NCI-H2107 treated with DMSO at 0.1 percent for 48 hours (cell line): ENCODE data around the gene GPR89A.
"Not testable (repeated sequence)": the region's sequence is repeated elsewhere in the genome, so short reads cannot be mapped to it uniquely, and the experiment has no call there.

Source experiments
- DNase-seq: peaks from one replicate; lab custom pipeline; 2025; ENCODE audit not compliant: unreplicated experiment; lab: John Stamatoyannopoulos, UW

The GPR89A gene

DNA sequence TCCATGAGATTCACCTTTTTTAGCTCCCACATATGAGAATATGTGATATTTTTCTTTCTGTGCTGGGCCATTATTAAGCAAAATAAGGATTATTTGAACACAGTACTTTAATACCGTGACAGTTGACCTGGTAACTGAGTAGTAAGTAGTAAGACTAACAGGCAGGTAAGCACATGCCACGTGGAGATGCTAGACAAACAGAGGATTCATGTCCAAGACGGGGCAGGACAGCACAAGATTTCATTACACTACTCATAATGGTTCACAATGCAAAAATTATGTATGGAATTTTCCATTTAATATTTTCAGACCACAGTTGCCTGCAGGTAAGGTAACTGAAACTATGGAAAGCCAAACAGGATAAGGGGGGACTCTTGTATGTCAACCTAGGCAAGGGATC, 77.1 kb downstream of the GPR89A start:
- DNase-seq, result not testable (repeated sequence)

DNA sequence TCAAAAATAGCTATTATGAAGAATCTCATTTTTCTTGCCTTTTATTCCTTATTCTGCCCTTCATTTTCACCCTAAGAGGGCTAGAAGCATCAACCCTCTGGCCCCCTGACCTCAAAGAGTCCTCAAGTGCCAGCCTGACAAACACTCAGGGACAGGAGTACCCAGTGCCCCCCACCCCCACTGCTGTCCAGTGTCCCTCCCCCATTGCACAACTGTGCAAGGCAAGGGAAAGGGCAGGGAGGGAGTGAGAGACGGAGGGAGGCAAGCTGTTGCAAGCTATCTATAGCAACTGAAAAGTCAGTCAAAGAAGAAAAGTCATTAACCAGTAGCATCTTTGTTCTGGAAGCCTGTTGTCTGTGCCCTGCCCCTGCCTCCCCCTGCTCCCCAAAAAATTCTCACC, 78.3 kb downstream of the GPR89A start:
- not testable (repeated sequence) for DNase-seq

DNA sequence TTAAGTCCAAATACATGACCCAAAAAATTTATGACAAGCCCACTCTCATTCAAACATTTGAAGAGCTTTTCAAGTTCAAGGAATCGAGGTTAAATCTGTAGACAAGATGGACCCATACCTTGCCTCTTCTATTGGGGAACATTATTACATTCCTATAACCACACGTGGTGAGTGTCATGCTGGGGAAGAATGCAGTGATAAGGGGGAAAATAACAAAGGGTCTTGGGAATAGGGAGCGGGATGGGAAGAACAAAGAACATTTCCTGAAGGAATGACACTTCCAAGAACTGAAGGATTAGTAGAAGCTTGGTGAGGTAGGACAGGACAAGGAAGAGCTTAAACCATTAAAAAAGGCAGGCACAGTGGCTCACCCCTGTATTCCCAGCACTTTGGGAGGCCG, 80.5 kb downstream of the GPR89A start:
- no peak for DNase-seq

DNA sequence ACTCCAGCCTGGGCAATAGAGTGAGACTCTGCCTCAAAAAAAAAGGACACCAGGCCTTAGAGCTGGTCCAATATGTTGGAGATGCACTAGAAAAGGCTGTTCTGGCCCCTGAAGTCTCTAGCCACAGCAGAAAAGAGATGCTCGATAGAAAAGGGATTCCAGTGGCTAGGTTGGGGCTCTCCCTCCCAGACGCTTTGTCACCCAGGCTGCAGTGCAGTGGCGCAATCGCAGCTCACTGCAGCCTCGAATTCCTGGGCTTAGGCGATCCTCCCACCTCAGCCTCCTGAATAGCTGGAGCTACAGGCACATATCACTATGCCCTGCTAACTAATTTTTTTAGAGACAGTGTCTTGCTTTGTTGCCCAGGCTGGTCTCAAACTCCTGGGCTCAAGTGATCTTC, 81.1 kb downstream of the GPR89A start:
- no peak for DNase-seq

DNA sequence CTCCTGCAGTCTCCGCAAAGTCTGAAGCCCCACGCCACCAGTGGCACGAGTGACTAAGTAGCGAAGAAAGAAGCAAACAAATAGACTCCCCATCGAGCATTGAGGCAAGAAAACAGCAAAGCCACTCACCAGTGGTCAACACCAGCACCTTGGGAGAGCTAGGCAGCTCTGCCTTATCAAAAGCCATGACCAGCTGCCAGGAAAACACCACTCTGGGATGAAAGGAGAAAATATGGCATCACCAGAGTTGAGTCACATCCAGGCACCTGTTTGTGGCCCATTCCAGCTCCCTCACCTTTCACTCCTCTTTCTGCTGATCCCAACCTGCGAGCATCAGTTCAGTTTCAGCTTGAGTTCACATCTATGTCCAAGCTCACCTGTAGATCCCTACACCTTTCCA, 82.1 kb downstream of the GPR89A start:
- DNase-seq, result no peak

DNA sequence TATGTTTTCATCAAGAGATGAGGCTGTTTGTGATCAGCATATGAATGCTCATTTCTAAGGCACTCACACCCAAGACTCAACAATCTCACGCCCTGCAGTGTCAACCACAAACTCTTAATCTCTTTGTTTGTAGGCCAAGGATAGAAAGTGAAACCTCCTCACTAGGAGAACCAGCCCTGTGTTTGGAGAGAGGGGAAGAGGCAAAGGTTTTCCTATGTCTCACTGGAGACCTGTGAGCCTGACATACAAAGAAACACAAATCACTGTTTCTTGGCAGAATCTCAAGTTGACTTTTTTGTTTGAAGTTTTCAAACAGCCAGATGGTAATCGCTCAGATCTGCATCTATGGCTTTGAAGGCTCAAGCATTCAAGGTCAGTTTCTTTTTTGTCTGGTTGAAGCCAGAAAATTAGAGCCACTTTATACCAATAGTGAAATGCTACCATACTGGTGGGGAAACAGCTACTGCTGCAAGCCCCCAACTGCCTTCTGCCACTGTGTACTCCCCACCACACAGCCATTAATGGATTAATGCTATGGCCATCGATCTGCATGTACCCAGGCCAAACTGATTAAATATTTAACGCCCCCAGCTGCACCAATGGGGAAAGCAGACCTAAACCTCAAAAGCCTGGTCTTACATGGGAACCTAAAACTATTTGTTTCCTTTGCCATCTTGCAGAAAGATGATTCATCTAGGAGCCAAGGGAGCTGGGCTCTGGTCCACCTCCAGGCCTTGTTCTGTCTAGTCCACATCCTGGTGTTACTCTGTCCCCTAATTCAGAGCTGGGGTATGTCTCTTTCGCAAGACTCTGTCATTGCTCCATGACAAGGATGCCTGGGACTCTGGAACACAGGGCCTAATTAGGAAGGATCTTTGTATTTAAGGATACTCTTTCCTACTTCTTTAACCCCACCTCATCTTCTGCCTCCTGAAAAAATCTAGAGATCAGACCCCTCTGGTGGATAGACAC, 83.1 kb downstream of the GPR89A start:
- peak; percentile 8 for DNase-seq

DNA sequence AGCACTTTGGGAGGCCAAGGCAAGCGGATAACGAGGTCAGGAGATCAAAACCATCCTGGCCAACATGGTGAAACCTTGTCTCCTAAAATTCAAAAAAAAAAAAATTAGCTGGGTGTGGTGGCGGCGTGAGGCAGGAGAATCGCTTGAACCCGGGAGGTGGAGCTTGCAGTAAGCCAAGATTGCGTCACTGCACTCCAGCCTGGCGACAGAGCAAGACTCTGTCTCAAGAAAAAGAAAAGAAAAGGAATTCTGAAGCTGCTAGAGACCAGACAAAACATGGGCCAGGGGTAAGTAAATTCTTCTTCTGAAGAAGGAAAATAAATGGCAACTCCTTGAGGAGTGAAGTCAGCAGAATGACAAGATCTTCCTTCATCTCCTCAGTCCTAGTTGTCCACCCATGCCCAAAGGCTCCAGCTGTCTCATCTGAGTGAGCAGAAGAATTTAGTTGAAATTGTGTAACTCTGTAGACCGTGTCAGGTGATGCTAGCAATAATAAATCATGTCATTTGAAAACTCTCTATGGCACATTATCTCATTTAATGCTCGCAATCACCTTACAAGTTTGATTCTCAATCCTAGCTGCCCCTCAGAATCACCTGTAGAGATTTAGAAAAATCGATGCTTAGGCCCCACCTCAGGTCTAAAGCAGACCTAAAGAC, 85.1 kb downstream of the GPR89A start:
- no peak for DNase-seq

DNA sequence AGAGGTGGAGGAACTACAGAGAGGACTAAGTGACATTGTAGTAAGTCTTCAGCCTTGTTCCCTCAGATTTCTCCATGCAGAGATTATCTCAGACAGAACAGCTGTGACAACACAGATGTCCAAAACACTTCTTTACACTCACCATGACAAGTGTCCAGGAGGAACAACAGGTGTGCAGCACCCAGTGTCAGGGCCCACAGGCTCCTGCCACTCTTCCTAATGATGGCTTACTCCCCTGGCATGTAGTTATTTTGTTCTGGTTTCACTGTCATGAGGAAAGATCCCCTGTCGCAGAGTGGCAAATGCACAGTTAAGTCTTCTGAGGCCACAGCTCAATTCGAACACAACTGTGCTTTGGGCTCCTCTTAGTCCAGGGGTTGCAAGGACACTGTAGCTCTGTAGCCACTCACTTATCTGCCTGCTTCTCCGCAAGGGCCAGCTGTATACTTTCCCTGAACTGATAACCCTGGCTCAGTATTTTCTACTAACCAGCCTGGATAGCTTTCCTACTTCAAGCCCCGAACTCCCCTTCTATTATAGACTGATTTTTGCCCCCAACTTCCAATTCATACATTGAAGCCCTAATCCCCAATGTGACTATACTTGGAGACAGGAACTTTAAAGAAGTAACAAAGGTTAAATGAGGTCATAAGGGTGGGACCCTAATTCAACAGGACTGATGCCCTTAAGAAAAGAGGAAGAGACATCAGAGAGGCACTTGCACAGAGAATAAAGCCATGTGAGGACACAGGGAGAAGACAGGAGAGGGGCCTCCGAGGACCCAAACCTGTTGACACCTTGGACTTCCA, 88.2 kb downstream of the GPR89A start:
- no peak for DNase-seq

DNA sequence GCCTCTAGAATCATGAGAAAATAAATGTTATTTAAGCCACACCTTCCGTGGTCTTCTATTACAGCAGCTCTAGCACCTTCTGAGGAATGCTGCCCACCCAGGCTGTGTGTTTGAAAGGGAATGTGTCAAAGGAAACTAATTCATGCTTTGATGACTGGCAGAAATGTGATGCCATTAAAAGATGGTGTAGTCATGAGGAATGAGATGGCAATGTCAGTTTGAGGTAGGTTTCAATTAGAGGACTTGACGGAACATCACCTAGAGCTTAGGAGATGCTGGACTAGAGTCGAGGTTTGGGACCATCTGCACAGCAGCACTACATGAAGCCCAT, 88.8 kb downstream of the GPR89A start:
- no peak for DNase-seq

DNA sequence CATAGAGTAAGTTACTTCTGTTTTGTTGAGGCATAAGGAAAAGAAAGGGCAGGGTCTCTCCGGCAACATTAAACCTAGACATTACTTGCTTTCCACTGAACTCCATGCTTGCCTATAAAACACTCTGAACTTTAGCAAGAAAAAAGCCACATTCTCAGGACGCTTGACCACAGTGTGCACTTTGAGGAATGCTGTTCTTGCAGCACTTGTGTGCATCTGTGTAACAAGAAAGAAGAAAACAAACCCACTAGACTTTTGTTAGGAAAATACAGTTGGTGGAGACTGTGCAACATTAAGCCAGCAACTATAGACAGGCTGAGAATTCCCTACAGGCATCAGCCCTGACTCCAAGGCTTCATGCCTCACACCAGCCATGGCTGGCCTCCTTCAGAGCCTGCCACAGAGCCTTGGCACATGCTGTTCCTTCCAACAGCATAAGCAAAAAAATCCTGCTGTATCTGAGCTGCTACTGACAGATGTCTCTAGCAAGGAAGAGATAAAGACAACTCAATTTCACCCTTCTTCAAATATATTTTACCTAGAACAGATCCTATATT, 93.6 kb downstream of the GPR89A start:
- no peak for DNase-seq

DNA sequence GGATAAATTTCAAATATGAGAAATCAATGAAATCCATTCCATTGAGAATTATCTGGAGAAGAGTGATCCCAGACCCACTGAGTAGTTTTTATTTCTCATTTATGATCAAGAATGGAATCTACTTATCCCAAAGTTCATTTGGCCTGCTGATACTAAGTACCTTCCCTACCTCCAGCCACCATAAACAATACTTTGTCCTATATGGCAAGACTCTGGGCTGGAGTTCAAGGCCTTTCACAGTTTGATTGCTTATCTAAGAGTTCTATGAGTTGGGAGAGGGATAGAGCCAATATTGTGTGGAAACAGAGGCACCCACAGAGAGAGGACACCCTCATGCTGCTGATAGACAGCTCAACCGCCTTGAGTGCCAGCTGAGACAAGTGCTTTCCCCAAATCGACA, 94.3 kb downstream of the GPR89A start:
- DNase-seq, result no peak

DNA sequence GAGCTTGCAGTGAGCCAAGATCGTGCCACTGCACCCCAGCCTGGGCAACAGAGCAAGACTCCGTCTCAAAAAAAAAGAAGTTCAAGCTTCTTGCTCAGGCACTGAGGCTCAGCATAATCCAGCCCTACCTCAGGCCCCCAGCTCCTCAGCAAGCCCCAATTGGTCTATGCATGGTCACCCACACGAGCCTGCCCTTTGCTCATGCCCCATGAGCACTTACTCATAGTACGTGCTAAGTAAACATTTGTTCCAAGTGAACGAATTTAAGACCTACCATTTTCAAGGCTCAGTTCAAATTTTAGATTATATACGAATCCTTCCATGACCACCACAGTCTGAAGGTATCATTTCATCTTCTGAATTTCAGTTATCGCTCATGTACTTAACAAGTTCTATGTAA, 95.0 kb downstream of the GPR89A start:
- DNase-seq, result no peak

DNA sequence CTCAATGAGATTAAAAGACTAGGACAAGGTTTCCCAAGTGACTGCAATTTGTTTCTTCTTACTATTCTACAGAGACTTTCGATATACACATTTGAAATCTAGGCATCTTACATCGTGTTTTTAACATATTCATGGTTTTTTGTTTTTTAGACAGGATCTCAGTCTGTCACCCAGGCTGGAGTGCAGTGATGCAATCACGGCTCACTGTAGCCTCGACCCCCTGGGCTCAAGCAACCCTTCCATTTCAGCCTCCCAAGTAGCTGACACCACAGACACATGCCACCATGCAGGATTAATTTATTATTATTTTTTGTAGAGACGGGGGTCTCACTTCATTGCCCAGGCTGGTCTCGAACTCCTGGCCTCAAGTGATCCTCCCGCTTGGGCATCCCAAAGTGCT, 97.8 kb downstream of the GPR89A start:
- no peak for DNase-seq

DNA sequence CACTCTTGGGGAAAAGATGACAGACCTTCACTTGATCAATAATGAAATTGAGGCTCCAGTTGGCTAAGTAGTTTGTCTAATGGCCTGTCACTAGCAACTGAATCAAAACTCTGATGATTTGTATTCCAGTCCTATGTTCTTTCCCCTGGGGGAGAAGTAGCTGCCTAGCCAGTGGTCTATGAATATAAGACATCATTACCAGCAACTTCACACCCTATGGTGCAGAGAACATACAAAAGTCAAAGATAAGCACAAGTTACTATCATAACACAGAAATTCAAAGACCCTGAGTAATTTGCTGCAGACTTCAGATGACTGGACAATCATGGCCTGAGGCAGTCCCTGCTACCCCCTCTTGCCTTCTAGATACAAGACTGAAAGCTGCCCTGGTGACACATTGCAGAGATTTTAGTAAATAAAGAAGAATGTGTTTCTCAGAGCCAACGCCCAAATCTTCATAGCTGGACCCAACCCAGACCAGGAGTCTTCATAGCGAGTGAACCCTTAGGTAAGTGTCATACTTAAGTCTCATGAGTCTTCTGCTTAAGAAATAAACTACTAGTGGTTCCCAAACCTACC, 98.4 kb downstream of the GPR89A start:
- no peak for DNase-seq

DNA sequence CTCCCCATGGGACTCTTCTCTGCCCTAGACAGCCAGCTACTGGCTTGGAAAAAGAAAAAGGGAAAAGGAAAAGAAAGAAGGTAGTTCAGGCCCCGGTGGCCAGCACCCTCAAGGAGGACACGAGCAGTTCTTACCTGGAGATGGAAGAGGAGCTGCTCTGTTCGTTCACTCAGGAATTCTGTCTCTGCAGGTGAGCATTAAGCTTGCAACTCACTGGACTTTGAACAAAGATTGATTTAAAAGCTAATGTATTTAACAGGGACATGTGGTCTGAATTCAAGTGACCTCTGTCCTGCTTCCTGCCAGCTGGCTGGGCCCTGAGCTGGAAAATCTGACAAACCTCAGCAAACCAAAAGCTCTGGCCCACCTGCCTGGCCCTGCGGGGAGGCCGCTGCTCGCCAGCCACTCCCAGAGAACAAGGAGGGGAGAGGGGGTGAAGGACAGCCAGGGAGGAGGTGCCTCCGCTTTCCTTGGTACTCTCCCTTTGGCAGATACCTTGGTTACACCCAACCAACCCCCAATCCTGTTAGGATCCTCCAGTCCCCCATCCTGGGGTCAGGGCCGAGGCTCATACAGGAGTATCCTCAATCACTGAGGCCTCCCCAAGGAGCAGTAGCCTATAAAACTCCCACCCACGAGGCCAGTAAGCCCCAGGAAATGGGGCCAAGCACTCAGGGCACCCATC, 99.5 kb downstream of the GPR89A start, which contains the start of gene PDZK1:
TSS of gene PDZK1 (minus strand) at position 186 of the 685 bp plus-strand sequence. CDS start 19,347 bp downstream, outside the sequence.
- no peak for DNase-seq

DNA sequence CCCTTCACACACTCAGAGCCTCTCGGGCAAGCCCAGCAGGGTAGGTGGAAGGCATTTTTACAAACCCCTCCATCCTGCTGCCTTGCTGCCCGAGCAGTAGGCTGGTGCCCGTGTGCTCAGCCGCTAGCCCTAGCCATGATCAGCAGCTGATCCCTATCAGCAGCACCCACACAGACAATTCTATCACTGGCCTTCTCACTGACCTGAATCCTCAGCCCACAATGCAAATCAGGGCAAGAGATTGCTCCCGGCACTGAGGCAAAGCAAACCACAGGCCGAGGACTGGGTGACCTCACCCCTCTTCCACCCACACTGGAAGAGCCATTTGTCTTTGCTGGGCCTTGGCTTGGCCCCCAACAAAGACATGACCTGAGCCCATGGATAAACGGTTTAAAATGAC, 100.3 kb downstream of the GPR89A start:
- no peak for DNase-seq

DNA sequence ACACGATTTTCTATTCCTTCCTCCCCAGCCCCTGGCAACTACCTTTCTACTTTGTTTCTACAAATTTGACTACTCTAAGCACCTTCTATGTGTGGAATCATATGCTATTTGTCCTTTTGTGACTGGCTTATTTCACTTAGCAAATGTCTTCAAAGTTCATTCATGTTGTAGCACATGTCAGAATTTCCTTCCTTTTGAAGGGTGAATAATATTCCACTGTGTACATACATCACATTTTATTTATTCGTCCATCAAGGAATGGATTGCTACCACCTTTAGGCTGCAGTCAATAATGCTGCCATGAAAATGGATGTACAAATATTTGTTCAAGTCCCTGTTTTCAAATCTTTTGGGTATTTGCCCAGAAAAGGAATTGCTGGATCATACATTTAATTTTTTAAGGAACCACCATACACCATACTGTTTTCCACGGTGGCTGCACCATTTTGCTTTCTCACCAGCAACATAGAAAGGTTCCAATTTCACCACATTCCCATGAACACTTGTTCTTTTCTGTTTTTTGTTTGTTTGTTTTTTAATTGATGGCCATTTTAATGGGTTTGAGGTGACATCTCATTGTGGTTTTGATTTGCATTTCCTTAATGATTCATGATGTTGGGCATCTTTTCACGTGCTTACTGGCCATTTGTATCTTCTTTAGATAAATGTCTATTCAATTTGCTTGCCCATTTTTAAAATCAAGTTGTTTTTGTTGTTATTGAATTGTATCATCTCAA, 102.7 kb downstream of the GPR89A start:
- DNase-seq, result no peak

DNA sequence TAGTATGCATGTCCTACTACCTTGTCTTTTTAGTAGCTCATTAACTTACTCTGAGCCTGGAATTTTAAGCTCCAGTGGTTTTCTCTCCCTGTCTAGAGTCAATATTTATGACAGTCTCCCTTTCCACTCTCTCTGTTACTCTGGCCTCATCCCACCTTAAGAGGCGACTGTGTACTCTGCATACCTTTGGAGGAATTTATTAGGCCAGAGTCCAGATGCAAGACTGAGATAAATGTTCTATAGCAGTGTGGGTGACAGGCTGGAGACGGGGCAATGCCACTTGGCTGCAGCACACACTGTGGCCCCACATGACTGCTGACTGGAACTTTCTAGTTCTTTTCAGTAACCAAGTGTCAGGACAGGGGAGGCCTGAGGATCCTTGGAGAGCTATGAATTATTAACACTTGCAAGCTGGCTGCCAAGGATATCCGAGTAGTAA, 103.4 kb downstream of the GPR89A start:
- DNase-seq, result no peak

DNA sequence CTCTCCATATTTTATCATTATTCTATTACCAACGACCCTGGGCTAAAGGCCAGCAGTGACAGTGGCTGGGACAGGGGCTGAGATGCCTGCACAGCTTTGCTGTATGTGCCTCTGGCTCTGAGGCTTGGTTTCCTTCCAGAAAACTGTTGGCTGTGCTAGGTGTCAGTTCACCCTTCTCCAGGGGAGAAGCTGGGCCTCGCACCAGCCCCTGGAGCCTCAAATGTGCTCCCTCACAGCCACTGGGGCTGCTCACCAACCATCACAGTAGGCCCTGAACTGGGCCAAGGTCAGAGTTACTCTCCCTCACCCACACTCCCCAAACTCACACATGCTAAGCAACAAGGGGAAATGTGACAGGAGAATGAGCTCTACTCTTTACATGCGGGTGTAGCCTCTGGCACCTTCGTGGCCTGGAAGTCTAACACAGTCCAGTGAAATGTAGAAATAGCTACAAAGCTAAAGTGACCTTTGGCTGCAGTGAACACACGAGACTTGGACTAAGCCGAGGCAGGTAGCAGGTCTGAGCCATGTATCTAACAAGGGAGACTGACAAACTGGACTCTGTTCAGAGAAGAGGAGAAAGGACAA, 106.8 kb downstream of the GPR89A start:
- DNase-seq, result no peak
